T-cell (primary cell): Measurements from ENCODE around the gene STX16. TPM values are rescaled to one million over a fixed set of nuclear protein-coding genes. Genes with fewer than 3 reads are reported as not detected.

Experiments used
- ATAC-seq, 4 experiments: fragments of 200-7000 bp in 3 of 4; fragments of 150-1000 bp in 1 of 4; cut with Tn5 transposase; replicated peaks in 1 of 4; 1 replicate in 3 of 4; 2 replicates in 1 of 4; pipeline ENCODE4 v1.10.0; 2021; ENCODE audit warnings: moderate library complexity in 3 of 4, mild to moderate bottlenecking in 2 of 4, moderate number of reproducible peaks in 1 of 4
- CTCF ChIA-PET, 2 donors: fragments of 300-600 bp; sonication (Branson Sonifier 250); formaldehyde crosslinking; loops; one replicate each; lab custom pipeline; 2022; ENCODE audit warnings: antibody characterized with exemption in 2 of 2; lab: Charles Lee
- POLR2A ChIA-PET, 2 donors: fragments of 300-600 bp; sonication (Branson Sonifier 250); formaldehyde crosslinking; loops; one replicate each; lab custom pipeline; 2022; ENCODE audit warnings: antibody characterized with exemption in 2 of 2; lab: Charles Lee
- DNase-seq, 35 experiments: peaks; one replicate each; pipeline versions ENCODE4 v3.0.0 to v3.0.0-alpha.2; 2013 to 2023
- H3K27ac ChIP-seq: one replicate; pipeline ENCODE4 v1.5.1; 2013; ENCODE audit warnings: low read length
- H3K27me3 ChIP-seq, 2 experiments: replicated peaks in 1 of 2; 1 replicate in 1 of 2; 2 replicates in 1 of 2; pipeline versions ENCODE4 v1.6.1 to v1.7.0; 2013; ENCODE audit warnings: low read length in 1 of 2, mixed read lengths in 1 of 2; ENCODE audit not compliant: control insufficient read depth in 2 of 2, insufficient read depth in 2 of 2; ENCODE audit errors: extremely low read depth in 1 of 2
- H3K36me3 ChIP-seq, 2 donors: 1 replicate in 1 of 2; 2 replicates in 1 of 2; pipeline versions ENCODE4 v1.6.1 to v1.7.0; 2013; ENCODE audit warnings: low read length in 1 of 2; ENCODE audit not compliant: control insufficient read depth in 2 of 2, insufficient read depth in 1 of 2; ENCODE audit errors: extremely low read depth in 1 of 2
- H3K4me1 ChIP-seq, 2 experiments: 1 replicate in 1 of 2; 2 replicates in 1 of 2; pipeline versions ENCODE4 v1.6.1 to v1.7.0; 2013; ENCODE audit warnings: low read length in 2 of 2, mixed read lengths in 1 of 2; ENCODE audit not compliant: insufficient read depth in 2 of 2, control insufficient read depth in 1 of 2; ENCODE audit errors: extremely low read depth in 1 of 2
- H3K4me3 ChIP-seq, 2 donors: 1 replicate in 1 of 2; 2 replicates in 1 of 2; pipeline versions ENCODE4 v1.5.1 to v1.7.0; 2013; ENCODE audit warnings: mild to moderate bottlenecking in 2 of 2, low read length in 1 of 2, moderate library complexity in 1 of 2; ENCODE audit not compliant: control insufficient read depth in 1 of 2; ENCODE audit errors: extremely low read depth in 1 of 2
- H3K9me3 ChIP-seq: 2 replicates; pipeline ENCODE4 v1.7.0; 2013
- H3K27ac Mint-ChIP-seq, 2 donors: one replicate each; pipeline ENCODE4 v1.8.0; 2020 to 2021; ENCODE audit warnings: mild to moderate bottlenecking in 2 of 2, mixed read lengths in 2 of 2
- H3K27me3 Mint-ChIP-seq, 2 donors: one replicate each; pipeline ENCODE4 v1.8.0; 2021 to 2022; ENCODE audit warnings: mixed read lengths in 2 of 2
- H3K36me3 Mint-ChIP-seq: one replicate; pipeline ENCODE4 v1.8.0; 2021; ENCODE audit warnings: mixed read lengths
- H3K4me1 Mint-ChIP-seq, 3 donors: one replicate each; pipeline ENCODE4 v1.8.0; 2020 to 2022; ENCODE audit warnings: mixed read lengths in 3 of 3, mild to moderate bottlenecking in 1 of 3
- H3K4me3 Mint-ChIP-seq, 3 donors: one replicate each; pipeline ENCODE4 v1.8.0; 2020 to 2022; ENCODE audit warnings: mild to moderate bottlenecking in 3 of 3, mixed read lengths in 3 of 3, moderate library complexity in 3 of 3
- H3K9me3 Mint-ChIP-seq, 3 donors: one replicate each; pipeline ENCODE4 v1.8.0; 2020 to 2022; ENCODE audit warnings: mixed read lengths in 3 of 3
- WGBS: methylation state at CpG from one replicate; pipeline ENCODE4 v1.1.5; 2013; ENCODE audit warnings: missing lambda C conversion rate; ENCODE audit not compliant: insufficient coverage; 5-methylcytosine and 5-hydroxymethylcytosine counted together
- total RNA-seq, 35 experiments: library from RNA in 6 of 35; stranded (reverse) in 6 of 35; fragments of 120-200 nt in 1 of 35; gene quantifications; one replicate each; pipeline versions ENCODE4 v1.2.1 to v1.2.4 and lab custom pipeline; 2013 to 2026

The STX16 gene
- total RNA-seq, 5 donors from 2014 or later (not counting 1 experiment from before 2014, with no cell fraction given), result 154 to 213 (median 178) TPM

DNA sequence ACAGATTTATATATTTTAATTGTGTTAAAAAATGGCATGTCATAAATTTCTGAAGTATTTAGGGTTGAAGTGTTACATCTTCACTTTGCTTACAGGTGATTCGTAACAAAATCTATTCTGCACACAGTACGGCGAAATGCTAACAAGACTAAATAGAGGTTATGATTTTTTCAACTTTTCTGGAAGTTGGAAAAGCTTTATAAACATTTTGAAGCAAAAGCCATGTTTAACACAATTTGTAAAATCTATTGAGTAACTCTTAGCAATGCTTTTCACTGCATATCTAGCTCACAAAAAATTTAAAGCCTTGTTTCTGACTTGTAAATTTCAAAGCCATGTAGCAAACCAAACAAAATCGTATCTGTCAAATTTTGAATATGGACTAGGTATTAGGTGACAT lies 3.3 kb downstream of the STX16 start:
- H3K27ac Mint-ChIP-seq, result peak overlapping the region in 1 of 2 donors; percentile 19
- no peaks in the 10 kb centered on the region for H3K9me3 Mint-ChIP-seq
- H3K27me3 ChIP-seq, result no peaks in the 10 kb centered on the region
- peaks cover 36 to 57% of the 10 kb centered on the region in 2 experiments for H3K4me1 ChIP-seq
- H3K4me3 ChIP-seq, result no peak overlapping the region
- no peaks in the 10 kb centered on the region for H3K9me3 ChIP-seq
- ATAC-seq (no peak), DNase-seq (no peak)
- H3K27ac ChIP-seq, result peak overlapping the region; percentile 95
- peaks cover 53 to 61% (median 57%) of the 10 kb centered on the region in 3 donors for H3K4me1 Mint-ChIP-seq
- ChIA-PET CTCF (interaction anchor here in 1 of 2 donors (0.7 kb wide), 1 partner anchor 20 kb away, joined by 3 read pairs; no protein-coding TSS in a partner anchor), POLR2A (interaction anchor here (0.5 to 0.7 kb wide), 6 partner anchors 8 to 494 kb away, joined by 3 to 6 read pairs (median 4); no protein-coding TSS in a partner anchor)
- no CpG with 5 or more reads among the region's 4 CpGs for WGBS
- no peak overlapping the region for H3K4me3 Mint-ChIP-seq
- peaks cover 0 to 2% of the 10 kb centered on the region in 2 donors for H3K36me3 ChIP-seq
- H3K27me3 Mint-ChIP-seq, result no peaks in the 10 kb centered on the region
- peaks cover 2% of the 10 kb centered on the region for H3K36me3 Mint-ChIP-seq

DNA sequence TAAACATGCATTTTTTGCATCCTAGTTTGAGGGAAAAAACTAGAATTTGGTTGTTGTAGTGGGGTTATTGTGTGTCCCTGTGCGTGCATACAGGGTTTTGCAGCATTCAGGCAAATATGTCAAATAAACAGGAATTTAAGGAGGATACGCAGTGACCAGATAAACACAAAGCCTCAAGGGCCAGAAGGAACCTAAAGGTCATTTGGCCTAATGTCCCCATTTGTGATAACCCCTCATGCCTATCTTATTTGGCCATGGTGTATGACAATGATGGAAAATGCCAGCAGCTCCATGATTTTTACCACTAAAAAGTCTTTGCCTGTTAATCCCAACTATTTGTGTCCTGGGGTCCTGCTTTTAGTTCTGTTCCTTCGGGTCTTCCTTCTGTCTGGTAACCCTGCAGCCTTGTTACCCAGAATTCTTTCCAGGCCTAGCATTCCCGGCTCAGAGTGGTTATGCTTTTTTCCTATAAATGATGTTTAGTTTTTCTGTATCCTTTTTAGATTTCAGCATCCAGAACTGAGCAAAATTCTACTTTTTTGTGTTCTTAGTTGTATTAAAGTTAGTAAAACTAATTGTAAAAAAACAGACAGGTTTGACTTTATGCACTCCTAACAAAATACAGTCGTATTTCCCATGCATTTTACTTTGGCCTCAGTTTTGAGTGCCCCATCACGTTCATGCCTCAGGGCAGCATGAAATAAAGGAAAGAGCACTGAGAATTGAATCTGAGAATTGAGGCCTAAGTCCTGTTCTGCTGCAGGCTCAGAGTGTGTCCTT lies 4.4 kb downstream of the STX16 start:
- no peaks in the 10 kb centered on the region for H3K27me3 ChIP-seq
- peak overlapping the region; percentile 89 to 91 for H3K27ac Mint-ChIP-seq
- peak overlapping the region; percentile 13 for H3K27ac ChIP-seq
- peak overlapping the region; percentile 32 to 87 (median 41) for H3K4me3 Mint-ChIP-seq
- H3K9me3 Mint-ChIP-seq, result no peaks in the 10 kb centered on the region
- no peak overlapping the region for H3K4me3 ChIP-seq
- ChIA-PET CTCF (interaction anchor here in 1 of 2 donors (0.6 kb wide), 1 partner anchor 20 kb away, joined by 4 read pairs; no protein-coding TSS in a partner anchor), POLR2A (interaction anchor here in 1 of 2 donors (0.9 kb wide), 1 partner anchor 9 kb away, joined by 3 read pairs; no protein-coding TSS in a partner anchor)
- H3K4me1 Mint-ChIP-seq, result peaks cover 65 to 73% (median 69%) of the 10 kb centered on the region in 3 donors
- peaks cover 2% of the 10 kb centered on the region for H3K36me3 Mint-ChIP-seq
- H3K9me3 ChIP-seq, result no peaks in the 10 kb centered on the region
- 57% methylated on average over 2 of the region's 6 CpGs for WGBS
- DNase-seq (no peak), ATAC-seq (no peak)
- peaks cover 42 to 67% of the 10 kb centered on the region in 2 experiments for H3K4me1 ChIP-seq
- H3K36me3 ChIP-seq, result peaks cover 0 to 2% of the 10 kb centered on the region in 2 donors
- H3K27me3 Mint-ChIP-seq, result no peaks in the 10 kb centered on the region

- WGBS, result no CpG with 5 or more reads among the region's 2 CpGs
- peaks cover 2% of the 10 kb centered on the region for H3K36me3 Mint-ChIP-seq
- Histone ChIP-seq H3K9me3 (no peaks in the 10 kb centered on the region), H3K27me3 (no peaks in the 10 kb centered on the region), H3K27ac (peak overlapping the region; percentile 7), H3K4me1 (peaks cover 44 to 76% of the 10 kb centered on the region in 2 experiments), H3K4me3 (no peak overlapping the region), H3K36me3 (peaks cover 0 to 3% of the 10 kb centered on the region in 2 donors)
- DNase-seq, result no peak
- CTCF ChIA-PET, result interaction anchor here (0.6 to 0.9 kb wide), 4 partner anchors 9 to 321 kb away, joined by 3 to 4 read pairs (median 4); no protein-coding TSS in a partner anchor
- peaks cover 73 to 80% (median 77%) of the 10 kb centered on the region in 3 donors for H3K4me1 Mint-ChIP-seq
- ATAC-seq, result no peak
- H3K9me3 Mint-ChIP-seq, result no peaks in the 10 kb centered on the region
- no peaks in the 10 kb centered on the region for H3K27me3 Mint-ChIP-seq
- peak overlapping the region; percentile 32 to 87 (median 41) for H3K4me3 Mint-ChIP-seq
- H3K27ac Mint-ChIP-seq, result peak overlapping the region; percentile 89 to 91
- POLR2A ChIA-PET, result no interaction called here
Measured at GRCh38 chr20:58656831-58657230, 5.7 kb downstream of the STX16 start.

DNA sequence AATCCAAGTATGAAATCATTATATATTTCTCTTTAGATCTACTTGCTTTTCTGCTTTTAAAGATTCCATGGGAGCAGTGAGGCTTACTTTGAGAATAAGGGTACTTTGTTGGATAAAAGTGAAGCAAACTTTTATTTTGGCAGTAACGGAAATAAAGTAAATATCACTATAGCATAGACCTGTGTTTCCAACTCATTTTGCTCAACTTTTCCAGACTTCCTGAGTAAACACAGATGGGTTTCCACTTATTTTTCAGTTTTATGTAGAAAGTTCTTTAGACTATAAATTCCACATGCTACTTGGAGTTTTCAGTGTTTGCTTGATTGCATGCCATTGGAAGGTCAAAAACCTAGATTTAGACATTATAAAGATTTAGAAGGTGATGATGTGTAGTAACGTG lies 6.2 kb downstream of the STX16 start:
- ATAC-seq (no peak), DNase-seq (no peak)
- no peak overlapping the region for H3K4me3 ChIP-seq
- CTCF ChIA-PET, result interaction anchor here in 1 of 2 donors (0.5 kb wide), 1 partner anchor 12 kb away, joined by 3 read pairs; no protein-coding TSS in a partner anchor
- H3K27me3 Mint-ChIP-seq, result no peaks in the 10 kb centered on the region
- POLR2A ChIA-PET, result interaction anchor here (0.6 to 1.3 kb wide), 3 partner anchors 34 to 389 kb away, joined by 3 to 4 read pairs (median 3); no protein-coding TSS in a partner anchor
- H3K27me3 ChIP-seq, result no peaks in the 10 kb centered on the region
- peak overlapping the region; percentile 7 for H3K27ac ChIP-seq
- no CpG with 5 or more reads among the region's 2 CpGs for WGBS
- H3K27ac Mint-ChIP-seq, result peak overlapping the region; percentile 89 to 91
- H3K4me1 ChIP-seq, result peaks cover 49 to 80% of the 10 kb centered on the region in 2 experiments
- H3K9me3 Mint-ChIP-seq, result no peaks in the 10 kb centered on the region
- peaks cover 0 to 6% of the 10 kb centered on the region in 2 donors for H3K36me3 ChIP-seq
- H3K9me3 ChIP-seq, result no peaks in the 10 kb centered on the region
- H3K4me1 Mint-ChIP-seq, result peaks cover 77 to 85% (median 81%) of the 10 kb centered on the region in 3 donors
- H3K4me3 Mint-ChIP-seq, result peak overlapping the region; percentile 31 to 87 (median 32)
- peaks cover 2% of the 10 kb centered on the region for H3K36me3 Mint-ChIP-seq

GRCh38 chr20:58657986-58658385 lies 6.9 kb downstream of the STX16 start:
- Mint-ChIP-seq H3K4me3 (peak overlapping the region in 2 of 3 donors; percentile 32 to 87), H3K36me3 (peaks cover 4% of the 10 kb centered on the region), H3K27ac (peak overlapping the region; percentile 91 to 100), H3K9me3 (no peaks in the 10 kb centered on the region), H3K27me3 (no peaks in the 10 kb centered on the region), H3K4me1 (peaks cover 76 to 85% (median 82%) of the 10 kb centered on the region in 3 donors)
- no peaks in the 10 kb centered on the region for H3K27me3 ChIP-seq
- no peaks in the 10 kb centered on the region for H3K9me3 ChIP-seq
- peaks cover 50 to 80% of the 10 kb centered on the region in 2 experiments for H3K4me1 ChIP-seq
- ChIA-PET CTCF (interaction anchor here (0.5 to 1.8 kb wide), 4 partner anchors 11 to 240 kb away, joined by 3 to 6 read pairs (median 3); no protein-coding TSS in a partner anchor), POLR2A (interaction anchor here (0.6 to 1.3 kb wide), 4 partner anchors 33 to 389 kb away, joined by 3 to 4 read pairs (median 3); no protein-coding TSS in a partner anchor)
- H3K4me3 ChIP-seq, result no peak overlapping the region
- DNase-seq (no peak), ATAC-seq (no peak)
- WGBS, result no CpG with 5 or more reads among the region's 4 CpGs
- peak overlapping the region; percentile 15 for H3K27ac ChIP-seq
- H3K36me3 ChIP-seq, result peaks cover 0 to 9% of the 10 kb centered on the region in 2 donors

GRCh38 chr20:58658760-58659159 lies 7.7 kb downstream of the STX16 start:
- no peaks in the 10 kb centered on the region for H3K27me3 Mint-ChIP-seq
- ChIA-PET POLR2A (interaction anchor here (0.6 to 0.9 kb wide), 3 partner anchors 15 to 464 kb away, joined by 3 to 4 read pairs (median 4); no protein-coding TSS in a partner anchor), CTCF (interaction anchor here (0.6 to 2.8 kb wide), 9 partner anchors 7 to 555 kb away, joined by 3 to 20 read pairs (median 3); partner anchors contain the start of gene STX16 (in 2 of the 2))
- H3K36me3 Mint-ChIP-seq, result peaks cover 8% of the 10 kb centered on the region
- no CpG with 5 or more reads among the region's 4 CpGs for WGBS
- no peaks in the 10 kb centered on the region for H3K9me3 ChIP-seq
- peak overlapping the region; percentile 100 for H3K27ac Mint-ChIP-seq
- H3K4me3 ChIP-seq, result no peak overlapping the region
- no peaks in the 10 kb centered on the region for H3K9me3 Mint-ChIP-seq
- H3K27ac ChIP-seq, result peak overlapping the region; percentile 6
- peaks cover 78 to 84% (median 83%) of the 10 kb centered on the region in 3 donors for H3K4me1 Mint-ChIP-seq
- DNase-seq (no peak), ATAC-seq (no peak)
- peaks cover 46 to 73% of the 10 kb centered on the region in 2 experiments for H3K4me1 ChIP-seq
- peak overlapping the region in 2 of 3 donors; percentile 65 to 87 for H3K4me3 Mint-ChIP-seq
- H3K36me3 ChIP-seq, result peaks cover 0 to 14% of the 10 kb centered on the region in 2 donors
- H3K27me3 ChIP-seq, result no peaks in the 10 kb centered on the region
